GM21576 (cell line): Measurements from ENCODE around the gene RTN4.
"Not testable (repeated sequence)": the region's sequence is repeated elsewhere in the genome, so short reads cannot be mapped to it uniquely, and the experiment has no call there.

ENCODE experiments used
- ATAC-seq: cut with Tn5 transposase; IDR thresholded peaks from one replicate; pipeline ENCODE4 v1.9.1; 2021; ENCODE audit warnings: mild to moderate bottlenecking, moderate library complexity; ENCODE audit not compliant: unreplicated experiment

Gene RTN4

DNA sequence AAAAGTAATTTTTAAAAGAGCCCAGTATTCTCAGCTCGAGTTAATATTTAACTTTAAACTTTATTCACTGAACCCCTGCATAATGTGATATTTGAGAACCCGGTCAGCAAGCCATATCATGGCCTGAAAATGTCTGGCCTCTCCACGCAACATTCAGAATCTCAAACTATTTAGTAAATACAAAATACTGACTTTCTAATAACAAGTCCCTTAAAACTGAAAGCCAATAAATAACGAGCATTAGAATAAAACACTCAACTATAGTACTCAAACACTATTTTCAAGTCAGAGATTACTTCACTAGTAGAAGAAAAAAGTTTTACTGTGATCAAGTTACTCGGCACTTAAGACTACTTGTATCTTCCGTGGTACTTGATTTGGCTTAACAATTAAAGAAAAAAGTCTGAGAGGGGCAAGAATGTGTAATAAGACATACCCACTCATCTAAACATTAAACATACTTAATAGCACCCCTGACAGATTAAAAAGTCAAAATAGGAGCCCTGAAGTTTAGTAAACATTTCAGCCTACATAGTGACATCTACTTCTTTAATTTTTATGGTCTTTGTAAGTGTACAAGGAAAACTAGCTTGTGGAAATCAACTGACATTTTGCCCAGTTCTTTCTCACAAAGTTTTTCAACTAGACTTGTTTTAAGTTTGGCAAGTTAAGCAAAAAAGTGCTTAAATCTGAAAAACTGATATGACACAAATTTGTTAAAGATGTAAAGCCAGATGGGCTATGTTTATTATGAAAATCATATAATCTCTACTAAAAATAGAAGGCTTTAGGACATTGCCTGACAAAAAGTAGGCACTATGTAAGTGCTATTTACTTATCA lies 38.2 kb downstream of the RTN4 start:
- ATAC-seq = no peak

DNA sequence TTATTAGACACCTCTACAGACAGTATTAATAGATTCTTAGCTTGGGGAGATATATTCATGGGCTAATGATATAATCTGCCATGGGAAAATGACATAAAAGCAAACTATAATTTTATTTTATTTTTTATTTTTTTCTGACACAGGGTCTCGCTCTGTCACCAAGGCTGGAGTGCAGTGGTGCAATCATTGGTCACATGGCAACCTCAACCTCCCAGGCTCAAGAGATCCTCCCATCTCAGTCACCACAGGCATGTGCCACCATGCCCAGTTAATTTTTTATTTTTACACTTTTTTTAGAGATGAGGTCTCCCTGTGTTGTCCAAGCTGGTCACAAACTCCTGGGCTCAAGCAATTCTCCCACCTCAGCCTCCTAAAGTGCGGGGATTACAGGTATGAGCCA lies 39.3 kb downstream of the RTN4 start:
- ATAC-seq = no peak

- ATAC-seq = peak; percentile 95
These were observed 40.1 kb downstream of the RTN4 start for GRCh38 chr2:55010149-55010591.

GRCh38 chr2:55009277-55010060 lies 40.8 kb downstream of the RTN4 start:
- no peak for ATAC-seq

DNA sequence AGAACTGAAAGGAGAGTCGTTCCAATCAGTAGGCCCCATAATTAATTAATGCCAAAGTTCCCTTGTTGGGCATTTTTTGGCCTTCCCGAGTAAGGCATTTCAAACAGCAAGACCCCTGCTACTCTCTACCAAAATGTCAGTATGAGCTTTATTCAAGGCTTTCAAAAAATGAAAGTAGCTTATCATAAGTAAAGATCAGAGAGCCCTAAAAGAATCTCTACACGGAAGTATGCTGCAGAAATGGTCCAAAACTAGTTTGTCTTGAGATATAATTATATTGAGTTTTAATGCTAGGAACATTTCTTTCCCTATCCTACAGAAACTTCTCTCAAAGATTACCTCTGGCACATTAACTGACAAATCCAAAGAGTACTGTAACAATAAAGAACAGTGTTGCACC lies 43.9 kb downstream of the RTN4 start:
- no peak for ATAC-seq

DNA sequence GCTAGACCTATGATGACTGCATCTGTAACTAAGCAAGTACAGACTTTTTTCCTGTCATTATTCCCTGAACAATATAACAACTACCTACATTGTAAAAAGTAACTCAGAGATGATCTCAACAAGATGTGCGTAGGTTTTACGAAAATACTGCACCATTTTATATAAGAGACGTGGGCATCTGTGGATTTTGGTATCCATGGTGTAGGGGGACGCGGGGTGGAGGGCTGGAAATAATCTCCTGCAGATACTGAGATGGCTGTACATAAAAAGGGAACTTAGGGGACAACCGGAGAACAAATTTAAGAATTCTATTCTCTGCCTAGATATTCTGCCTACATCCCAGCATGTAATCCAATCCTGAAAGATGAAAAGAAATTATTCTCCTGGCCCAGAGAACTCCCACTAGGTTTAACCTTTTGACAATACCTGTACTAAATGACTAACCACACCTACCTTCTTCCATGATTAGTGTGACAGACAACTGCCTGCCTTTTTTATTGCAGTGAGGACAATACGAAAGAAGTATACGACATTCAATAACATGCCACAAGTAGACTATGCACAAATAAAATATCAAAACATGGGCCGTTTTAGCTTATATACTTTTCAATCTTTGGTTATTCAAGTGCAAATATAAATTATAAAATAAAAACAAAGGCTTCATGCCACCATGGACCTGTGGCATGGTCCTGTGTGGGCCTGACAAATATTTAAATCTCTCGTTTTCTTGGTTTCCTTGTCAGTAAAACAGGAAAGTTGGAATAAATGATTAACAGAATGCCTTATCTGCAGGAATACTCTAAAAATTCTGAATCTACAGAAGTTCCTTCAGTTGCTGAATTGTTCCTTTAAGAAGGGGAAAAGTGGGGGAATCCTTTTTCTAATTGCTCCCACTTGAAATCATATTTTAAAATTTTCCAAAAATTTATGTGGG lies 46.3 kb downstream of the RTN4 start:
- no peak for ATAC-seq

- no peak for ATAC-seq
These were observed 48.5 kb downstream of the RTN4 start for GRCh38 chr2:55001716-55002115.

DNA sequence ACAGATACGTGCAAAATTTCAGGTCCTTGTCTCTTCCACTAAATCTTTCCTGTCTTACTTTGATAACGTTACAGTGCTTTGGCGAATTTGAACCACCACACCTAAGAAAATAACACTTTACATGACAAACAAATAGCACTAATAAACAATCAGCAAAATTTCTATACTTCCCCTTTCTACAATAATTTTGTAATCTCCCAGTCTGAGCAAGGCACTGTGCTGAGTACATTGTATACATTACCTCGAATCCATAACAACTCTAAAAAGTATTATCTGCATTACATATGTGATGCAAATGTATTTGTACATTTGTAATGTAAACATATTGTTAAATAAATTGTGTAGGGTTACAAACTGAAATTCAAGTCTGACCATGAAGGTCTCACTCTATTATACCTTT lies 49.9 kb downstream of the RTN4 start:
- ATAC-seq = no peak

DNA sequence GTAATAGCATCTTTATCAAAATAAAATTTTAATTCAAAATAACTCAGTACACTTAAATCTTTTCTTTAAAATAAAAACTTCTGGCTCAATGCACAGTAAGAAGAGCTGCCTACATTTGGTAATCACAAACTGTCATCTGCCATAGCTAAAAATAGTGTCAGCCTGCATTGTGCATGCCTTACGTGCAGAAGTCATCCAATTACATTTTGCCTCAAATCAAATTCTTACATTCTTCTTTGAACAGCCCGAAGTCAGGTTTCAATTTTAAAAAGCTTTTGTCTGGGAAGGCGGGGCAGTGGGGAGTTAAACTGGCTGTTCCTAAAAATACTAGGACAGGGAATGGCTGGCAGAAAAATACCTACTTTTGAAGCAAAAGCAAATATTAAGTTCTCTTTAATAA lies 51.1 kb downstream of the RTN4 start:
- peak; percentile 53 for ATAC-seq

- ATAC-seq = no peak
These were observed 52.4 kb downstream of the RTN4 start for GRCh38 chr2:54997826-54998225.

- no peak for ATAC-seq
These were observed 54.7 kb downstream of the RTN4 start for GRCh38 chr2:54995553-54995952.

DNA sequence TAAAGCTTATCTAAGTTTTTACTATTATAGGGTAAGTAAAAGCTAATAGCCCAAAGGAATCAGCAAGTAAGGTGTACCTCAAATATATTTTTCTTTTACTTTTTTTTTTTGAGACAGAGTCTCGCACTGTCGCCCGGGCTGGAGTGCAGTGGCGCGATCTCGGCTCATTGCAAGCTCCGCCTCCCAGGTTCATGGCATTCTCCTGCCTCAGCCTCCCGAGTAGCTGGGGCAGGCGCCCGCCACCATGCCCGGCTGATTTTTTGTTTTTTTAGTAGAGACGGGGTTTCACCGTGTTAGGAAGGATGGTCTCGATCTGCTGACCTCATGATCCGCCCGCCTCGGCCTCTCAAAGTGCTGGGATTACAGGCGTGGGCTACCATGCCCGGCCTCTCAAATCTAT lies 59.6 kb downstream of the RTN4 start:
- not testable (repeated sequence) for ATAC-seq

GRCh38 chr2:54988612-54989011 lies 61.6 kb downstream of the RTN4 start:
- ATAC-seq = no peak

DNA sequence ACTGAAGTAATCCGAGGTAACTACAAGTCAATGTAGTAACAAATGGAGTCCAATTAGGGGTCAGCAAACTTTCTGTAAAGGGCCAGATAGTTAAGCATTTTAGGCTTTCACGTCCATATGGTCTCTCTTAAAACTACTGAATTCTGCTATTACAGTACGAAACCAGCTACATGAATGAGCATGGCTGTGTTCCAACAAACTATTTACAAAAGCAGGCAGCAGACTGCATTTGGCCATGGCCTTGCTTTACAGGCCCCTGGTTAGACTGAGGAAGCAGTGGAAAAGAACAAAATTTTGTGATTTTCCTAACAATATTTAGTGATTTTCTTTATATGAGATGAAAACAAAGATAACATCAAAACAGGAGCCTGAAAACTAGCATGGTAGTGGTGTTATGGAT lies 64.0 kb downstream of the RTN4 start:
- no peak for ATAC-seq

DNA sequence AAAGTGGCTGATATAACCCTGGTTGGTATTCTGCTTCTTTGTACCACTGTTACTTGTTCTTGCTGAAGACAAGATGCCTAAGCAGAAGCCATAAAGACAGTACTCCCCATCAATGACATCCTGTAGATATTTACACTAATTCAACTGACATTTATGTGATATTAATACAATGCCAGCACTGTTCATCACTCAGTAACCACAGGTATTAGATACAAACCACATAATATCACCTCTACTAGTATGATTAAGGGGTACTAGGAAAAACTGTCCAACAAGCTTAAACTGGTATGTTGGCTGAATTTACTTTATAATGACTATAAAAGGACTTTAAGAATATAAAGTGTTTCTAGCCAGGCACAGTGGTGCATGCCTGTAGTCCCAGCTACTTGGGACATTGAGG lies 65.8 kb downstream of the RTN4 start:
- ATAC-seq = no peak

DNA sequence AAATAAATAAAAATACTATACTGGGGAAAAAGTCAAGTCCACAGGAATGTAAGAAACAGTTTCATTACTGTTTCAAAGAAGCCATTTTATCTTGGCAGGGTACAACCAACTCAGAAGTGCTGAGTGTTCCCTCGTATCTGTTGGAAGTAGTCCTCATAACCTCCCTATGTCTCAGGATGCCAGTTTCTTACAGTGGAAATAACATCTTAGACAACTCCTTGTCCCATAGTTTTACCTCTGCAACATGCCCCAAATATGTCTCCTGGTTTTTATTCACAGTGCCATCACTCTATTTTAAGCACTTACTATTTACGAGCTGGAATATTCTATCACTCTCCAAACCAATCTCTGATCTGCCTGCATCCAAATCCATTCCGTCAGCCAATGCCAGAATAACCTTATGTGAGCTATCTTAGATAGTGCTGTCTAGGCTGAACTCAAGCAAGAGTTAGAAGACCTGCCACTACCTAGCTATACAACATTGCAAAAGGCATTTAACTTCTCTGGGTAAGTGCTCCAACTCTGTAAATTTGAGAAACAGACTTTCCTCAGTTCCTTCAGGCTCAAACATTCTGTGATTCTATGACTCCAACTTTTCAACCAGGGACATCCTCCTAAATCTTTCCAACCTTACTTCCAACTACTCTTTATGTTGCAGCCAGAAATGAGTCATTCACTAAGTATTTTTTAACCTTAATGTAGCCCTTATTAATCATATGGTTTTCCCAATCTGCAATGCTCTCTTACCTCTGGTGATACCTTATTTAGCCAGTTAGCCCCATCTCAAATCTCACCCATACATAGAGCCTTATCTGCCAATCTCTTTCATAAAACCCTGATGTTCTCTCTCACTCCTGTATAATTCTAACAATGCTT lies 66.7 kb downstream of the RTN4 start:
- no peak for ATAC-seq

DNA sequence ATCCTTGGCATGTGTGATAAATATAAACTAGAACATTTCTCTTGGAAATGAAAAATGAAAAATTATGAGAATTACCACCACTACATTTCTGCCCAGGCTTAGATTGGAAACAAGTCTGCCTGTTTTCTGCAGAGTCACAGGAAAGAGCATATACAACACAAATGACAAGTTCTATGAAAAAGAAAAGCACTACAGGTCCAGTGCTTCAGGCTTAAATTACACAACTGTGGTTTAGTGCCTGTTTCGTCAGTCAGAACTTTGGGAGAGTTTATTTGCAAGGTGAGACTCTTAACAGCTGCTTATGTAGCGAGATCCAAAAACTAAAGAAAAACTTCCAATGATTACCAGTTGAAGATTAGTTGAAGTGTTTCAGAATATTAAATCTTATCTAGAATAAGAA lies 68.9 kb downstream of the RTN4 start:
- ATAC-seq = no peak

DNA sequence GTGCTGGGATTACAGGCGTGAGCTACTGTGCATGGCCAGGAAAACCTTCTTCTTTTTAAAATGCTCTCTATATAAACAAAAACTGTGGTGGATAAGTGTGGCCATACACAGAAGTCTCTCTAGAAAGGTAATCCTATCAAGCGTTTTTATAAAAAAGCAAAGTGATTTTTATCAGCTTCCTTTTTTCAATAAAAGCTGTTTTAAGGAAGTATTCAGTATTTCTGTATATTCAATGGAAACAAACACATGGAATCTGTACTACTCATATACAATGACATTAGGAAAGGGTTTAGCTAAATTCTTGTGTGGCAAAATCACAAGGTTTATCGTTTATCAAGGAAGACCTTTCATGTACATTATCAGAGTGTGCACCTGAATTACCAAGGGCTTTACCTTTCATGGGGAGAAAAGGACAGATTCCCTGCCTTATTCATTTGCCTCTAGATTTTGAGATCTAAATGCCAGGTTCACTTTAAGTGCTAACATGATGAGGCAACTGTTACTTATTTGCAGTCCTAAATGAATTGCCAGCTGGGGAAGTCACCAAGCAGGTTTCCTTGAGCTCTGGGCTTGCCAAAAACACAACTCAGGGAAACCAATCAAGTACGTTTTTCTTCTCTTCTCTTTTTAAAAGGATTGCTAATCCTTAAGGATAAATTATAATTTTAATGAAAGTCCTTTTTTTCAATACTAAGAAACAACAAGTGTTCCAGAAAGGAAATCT lies 70.8 kb downstream of the RTN4 start:
- ATAC-seq = no peak

DNA sequence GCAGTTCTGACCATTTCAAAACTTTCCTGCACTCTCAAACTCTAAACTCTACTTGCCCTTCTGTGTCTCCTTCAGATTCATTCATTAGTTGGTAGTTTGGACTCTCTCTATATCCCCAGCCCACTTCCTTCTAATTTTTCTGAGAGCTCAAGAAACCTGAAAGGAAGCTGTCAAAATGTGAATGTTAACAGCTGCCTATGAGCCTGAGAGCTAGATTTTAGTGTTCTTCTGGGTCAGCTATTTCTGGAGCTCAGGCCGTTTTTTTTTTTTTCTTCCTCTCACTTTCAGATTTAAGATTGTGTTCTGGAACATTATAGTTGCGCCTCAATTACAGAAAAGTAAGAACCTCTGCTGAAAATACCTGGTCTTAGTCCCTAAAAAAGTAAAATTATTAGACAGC lies 73.1 kb downstream of the RTN4 start:
- peak; percentile 94 for ATAC-seq
